Nephron progenitor cell (in vitro differentiated cells): ENCODE data around the gene TSHR.
A peak's percentile ranks its signal among the peaks of the same experiment; 100 is the strongest.

Source experiments
- DNase-seq: peaks from one replicate; pipeline ENCODE4 v3.0.0; 2021
- H3K27ac Mint-ChIP-seq: 2 replicates; pipeline ENCODE4 v1.8.0; 2021; ENCODE audit warnings: mild to moderate bottlenecking, moderate library complexity, mixed read lengths
- H3K27me3 Mint-ChIP-seq: 2 replicates; pipeline ENCODE4 v1.8.0; 2021; ENCODE audit warnings: mild to moderate bottlenecking, low read depth, mixed read lengths; ENCODE audit not compliant: poor library complexity
- H3K36me3 Mint-ChIP-seq: 2 replicates; pipeline ENCODE4 v1.8.0; 2021; ENCODE audit warnings: low read depth, mixed read lengths
- H3K4me1 Mint-ChIP-seq: 2 replicates; pipeline ENCODE4 v1.8.0; 2021; ENCODE audit warnings: mixed read lengths
- H3K4me3 Mint-ChIP-seq: 2 replicates; pipeline ENCODE4 v1.8.0; 2021; ENCODE audit warnings: mild to moderate bottlenecking, moderate library complexity, mixed read lengths
- H3K9me3 Mint-ChIP-seq: 2 replicates; pipeline ENCODE4 v1.8.0; 2021; ENCODE audit warnings: mild to moderate bottlenecking, moderate library complexity, mixed read lengths
- TF ChIP-seq, protein P1 (sequence below): fragments of 200-600 bp; sonication (generic); IDR thresholded peaks from 2 replicates; pipeline ENCODE4 v1.5.0; 2021; ENCODE audit warnings: antibody characterized with exemption

Gene TSHR

DNA sequence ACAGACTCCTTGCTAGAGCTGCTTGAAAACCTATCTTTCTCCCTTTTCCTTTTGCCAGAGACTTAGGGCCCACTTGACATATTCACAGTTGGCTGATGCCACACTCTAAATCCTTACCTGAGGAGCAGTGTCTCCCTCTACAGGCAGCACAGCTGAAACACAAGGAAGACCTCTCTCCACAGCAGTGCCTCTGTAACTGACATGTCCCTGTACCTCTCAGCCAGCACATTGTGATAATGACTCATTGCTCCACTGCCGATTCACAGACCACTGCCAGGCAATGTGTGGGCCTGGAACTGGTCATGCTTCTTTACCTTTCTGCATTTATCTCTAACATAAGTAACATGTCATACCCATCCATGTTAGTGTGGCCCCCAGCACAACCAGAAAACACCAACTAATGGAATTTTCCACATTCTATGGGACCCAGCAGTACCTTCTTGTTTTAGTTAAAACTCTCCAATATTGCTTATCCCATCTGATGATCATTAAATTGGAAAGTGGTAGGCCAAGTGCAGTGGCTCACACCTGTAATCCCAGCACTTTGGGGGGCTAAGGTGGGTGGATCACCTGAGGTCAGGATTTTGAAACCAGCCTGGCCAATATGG lies 208.8 kb downstream of the TSHR start:
- peak; percentile 60 for DNase-seq

DNA sequence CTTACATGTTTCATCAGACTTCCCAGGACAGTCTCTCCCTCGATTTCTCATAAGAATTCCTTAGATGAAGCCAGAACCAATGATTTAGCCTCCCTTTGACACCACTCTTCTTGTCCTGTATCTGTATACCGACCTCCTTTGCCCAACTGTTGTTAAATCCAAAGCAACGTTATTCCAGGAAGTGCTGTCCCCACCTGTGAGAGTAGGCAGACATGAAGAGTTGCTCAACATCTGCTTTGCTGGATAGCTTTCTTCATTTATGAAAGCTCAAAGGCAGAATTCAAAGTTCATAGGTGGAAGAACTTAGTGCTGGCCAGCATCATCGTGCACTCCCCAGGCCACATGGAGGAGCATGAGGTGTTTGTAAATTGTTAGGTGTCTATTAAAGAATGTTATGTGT lies 209.8 kb downstream of the TSHR start:
- no peak for DNase-seq
- no peak overlapping the region for H3K4me3 Mint-ChIP-seq
- no peaks in the 10 kb centered on the region for H3K36me3 Mint-ChIP-seq

More for the DNA sequence above, 208.8 kb downstream of the TSHR start:
- no peaks in the 10 kb centered on the region for H3K36me3 Mint-ChIP-seq
- no peaks in the 10 kb centered on the region for H3K27me3 Mint-ChIP-seq
- no peak overlapping the region for H3K4me3 Mint-ChIP-seq
- no peaks in the 10 kb centered on the region for H3K9me3 Mint-ChIP-seq
- peaks cover 11% of the 10 kb centered on the region for H3K4me1 Mint-ChIP-seq
- no peak overlapping the region for H3K27ac Mint-ChIP-seq
- TF ChIP-seq, protein P1, sequence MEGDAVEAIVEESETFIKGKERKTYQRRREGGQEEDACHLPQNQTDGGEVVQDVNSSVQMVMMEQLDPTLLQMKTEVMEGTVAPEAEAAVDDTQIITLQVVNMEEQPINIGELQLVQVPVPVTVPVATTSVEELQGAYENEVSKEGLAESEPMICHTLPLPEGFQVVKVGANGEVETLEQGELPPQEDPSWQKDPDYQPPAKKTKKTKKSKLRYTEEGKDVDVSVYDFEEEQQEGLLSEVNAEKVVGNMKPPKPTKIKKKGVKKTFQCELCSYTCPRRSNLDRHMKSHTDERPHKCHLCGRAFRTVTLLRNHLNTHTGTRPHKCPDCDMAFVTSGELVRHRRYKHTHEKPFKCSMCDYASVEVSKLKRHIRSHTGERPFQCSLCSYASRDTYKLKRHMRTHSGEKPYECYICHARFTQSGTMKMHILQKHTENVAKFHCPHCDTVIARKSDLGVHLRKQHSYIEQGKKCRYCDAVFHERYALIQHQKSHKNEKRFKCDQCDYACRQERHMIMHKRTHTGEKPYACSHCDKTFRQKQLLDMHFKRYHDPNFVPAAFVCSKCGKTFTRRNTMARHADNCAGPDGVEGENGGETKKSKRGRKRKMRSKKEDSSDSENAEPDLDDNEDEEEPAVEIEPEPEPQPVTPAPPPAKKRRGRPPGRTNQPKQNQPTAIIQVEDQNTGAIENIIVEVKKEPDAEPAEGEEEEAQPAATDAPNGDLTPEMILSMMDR, result peak; percentile 73

DNA sequence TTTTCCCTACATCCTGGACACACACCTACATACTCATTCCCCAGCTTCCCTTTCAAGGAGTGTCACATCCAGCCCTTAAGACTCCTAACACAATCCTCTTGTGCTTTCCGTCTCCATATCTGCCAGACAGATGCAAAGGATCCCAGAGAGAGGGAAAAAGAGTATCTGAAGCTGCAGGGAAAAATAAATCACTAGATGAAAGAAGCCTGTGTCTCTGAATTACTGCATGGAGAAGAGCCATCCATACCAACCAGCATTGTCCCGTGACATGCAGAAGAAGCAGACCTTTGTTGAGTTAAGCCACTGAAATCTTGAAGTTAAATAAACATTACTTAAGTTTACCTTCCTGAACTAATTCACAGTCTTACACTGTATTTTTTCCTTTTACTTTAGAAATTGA lies 210.7 kb downstream of the TSHR start:
- Mint-ChIP-seq H3K27ac (no peak overlapping the region), H3K4me3 (no peak overlapping the region), H3K36me3 (no peaks in the 10 kb centered on the region), H3K4me1 (peaks cover 26% of the 10 kb centered on the region), H3K9me3 (no peaks in the 10 kb centered on the region), H3K27me3 (peaks cover 3% of the 10 kb centered on the region)
- TF ChIP-seq, protein P1, result no peak
- DNase-seq, result no peak

More for the DNA sequence above, 209.8 kb downstream of the TSHR start:
- Mint-ChIP-seq H3K27ac (no peak overlapping the region), H3K9me3 (no peaks in the 10 kb centered on the region), H3K4me1 (peaks cover 20% of the 10 kb centered on the region), H3K27me3 (no peaks in the 10 kb centered on the region)
- TF ChIP-seq, protein P1, result no peak

DNA sequence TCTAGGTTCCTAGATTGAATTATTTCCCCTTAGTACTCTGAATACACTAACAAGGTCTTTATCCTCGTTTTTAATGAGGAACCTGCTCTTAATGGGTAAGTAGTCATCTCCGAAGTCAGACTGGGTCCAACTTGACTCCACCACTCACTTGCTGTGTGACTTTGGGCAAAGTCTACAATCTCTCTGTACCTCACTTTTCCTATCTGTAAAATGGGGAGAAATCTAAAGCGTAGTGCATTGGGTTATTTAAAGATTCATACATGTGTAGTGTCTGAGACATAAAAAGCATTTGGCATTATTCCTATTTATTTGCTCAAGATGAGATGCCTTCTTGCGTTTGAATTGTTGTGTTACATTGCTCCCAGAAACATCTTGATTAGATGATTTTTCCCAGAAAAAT lies 213.8 kb downstream of the TSHR start:
- peaks cover 5% of the 10 kb centered on the region for H3K27me3 Mint-ChIP-seq
- DNase-seq, result no peak
- peak overlapping the region; percentile 94 for H3K4me3 Mint-ChIP-seq
- no peaks in the 10 kb centered on the region for H3K9me3 Mint-ChIP-seq
- TF ChIP-seq, protein P1, result no peak
- H3K27ac Mint-ChIP-seq, result no peak overlapping the region
- peaks cover 21% of the 10 kb centered on the region for H3K4me1 Mint-ChIP-seq
- no peaks in the 10 kb centered on the region for H3K36me3 Mint-ChIP-seq

DNA sequence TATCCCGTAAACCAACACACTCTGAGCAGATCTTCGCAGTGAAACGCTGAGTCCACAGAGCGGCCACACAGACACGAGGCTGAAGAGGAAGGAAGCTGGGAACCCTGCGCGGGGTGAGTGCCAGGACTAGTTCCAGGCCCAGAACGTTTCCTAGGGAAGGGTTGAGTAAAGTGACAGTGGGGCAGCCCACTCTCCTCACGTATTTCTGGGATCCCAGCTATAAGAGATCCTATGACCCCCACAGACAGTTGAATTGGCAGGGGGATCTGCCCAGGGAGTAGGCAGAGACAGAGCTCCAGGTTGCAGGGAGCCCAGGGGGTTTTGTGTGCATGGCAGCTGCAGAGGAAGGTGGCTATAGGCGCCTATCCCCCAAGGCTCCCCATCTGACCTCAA lies 214.3 kb downstream of the TSHR start:
- Mint-ChIP-seq H3K9me3 (no peaks in the 10 kb centered on the region), H3K4me1 (peaks cover 21% of the 10 kb centered on the region), H3K36me3 (peaks cover 2% of the 10 kb centered on the region), H3K27ac (no peak overlapping the region), H3K4me3 (peak overlapping the region; percentile 94), H3K27me3 (peaks cover 5% of the 10 kb centered on the region)
- no peak for DNase-seq
- TF ChIP-seq, protein P1, result no peak
